Fibroblast of skin of right quadriceps (primary cell): ENCODE results near the gene TMEM44.

ENCODE experiments used
- DNase-seq: peaks from one replicate; pipeline ENCODE4 v3.0.0-alpha.2; 2013

Gene TMEM44, protein sequence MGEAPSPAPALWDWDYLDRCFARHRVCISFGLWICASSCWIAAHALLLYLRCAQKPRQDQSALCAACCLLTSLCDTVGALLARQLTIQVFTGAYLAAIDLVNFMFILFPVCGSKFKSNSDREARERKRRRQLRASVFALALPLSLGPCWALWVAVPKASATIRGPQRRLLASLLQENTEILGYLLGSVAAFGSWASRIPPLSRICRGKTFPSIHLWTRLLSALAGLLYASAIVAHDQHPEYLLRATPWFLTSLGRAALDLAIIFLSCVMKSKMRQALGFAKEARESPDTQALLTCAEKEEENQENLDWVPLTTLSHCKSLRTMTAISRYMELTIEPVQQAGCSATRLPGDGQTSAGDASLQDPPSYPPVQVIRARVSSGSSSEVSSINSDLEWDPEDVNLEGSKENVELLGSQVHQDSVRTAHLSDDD

DNA sequence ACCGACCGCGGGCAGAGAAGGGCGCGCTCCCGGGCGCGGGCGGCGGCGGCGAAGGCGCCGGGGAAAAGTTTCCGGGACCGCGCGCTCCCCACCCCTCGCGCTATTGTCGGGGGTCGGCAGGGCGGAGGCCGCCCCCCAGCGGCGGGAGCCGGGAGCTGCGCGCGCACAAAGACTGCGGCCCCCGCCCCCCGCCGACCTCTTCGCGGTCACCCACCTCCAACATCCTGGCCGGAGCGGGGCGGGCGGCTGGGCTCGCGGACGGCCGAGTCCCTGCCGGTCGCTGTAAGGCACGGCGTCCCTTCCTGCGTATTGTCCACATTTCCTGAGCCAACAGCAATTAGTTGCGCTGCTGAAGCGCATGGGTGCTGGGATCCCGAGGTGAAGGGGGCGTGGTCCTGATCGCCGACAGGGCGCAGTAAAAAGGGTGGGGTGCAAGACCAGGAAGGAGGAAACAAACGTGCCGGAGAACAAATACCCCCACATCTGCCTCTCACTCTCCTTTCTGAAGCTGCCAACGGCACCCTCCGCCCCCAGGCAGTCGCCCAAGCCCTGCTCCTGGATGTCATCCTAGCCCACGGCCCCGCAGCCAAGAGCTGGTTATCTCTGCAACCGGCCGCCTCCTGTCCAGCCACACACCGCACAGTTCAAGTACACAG, at the start of gene TMEM44:
TMEM44 (minus strand) TSS at position 71 of the 656 bp plus-strand sequence. CDS start 204 bp downstream, outside the sequence.
- peak; percentile 63 for DNase-seq

DNA sequence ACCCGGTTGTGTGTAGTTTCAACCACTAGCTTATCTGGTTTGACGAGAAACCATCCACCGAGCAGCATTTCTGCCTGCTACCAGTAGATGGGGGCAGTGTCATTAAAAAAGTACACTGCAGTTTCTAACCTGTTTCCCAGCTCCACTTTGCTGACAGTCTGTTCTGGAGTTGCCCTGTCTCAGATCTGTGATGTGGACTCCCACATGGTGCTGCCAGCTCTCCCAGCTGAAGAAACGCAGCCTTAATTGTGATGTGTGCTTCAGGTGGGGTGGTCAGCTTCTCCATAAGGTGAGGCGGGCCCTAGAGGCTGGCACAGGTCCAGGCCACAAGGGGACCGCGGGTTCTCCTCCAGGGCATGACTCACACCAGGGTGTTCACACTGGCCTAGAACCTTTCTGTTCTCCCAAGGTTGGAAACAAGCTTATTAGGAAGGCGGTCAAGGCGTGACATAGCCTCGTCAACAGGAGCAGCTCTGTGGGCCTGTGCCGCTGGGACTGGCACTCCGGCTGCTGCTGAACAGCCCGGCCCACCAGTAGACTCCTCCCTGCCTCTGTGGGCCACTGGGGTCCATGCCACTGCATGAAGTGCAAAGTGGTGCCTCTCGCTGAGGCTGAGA, 49.6 kb upstream of the TMEM44 start:
- DNase-seq = peak; percentile 80

DNA sequence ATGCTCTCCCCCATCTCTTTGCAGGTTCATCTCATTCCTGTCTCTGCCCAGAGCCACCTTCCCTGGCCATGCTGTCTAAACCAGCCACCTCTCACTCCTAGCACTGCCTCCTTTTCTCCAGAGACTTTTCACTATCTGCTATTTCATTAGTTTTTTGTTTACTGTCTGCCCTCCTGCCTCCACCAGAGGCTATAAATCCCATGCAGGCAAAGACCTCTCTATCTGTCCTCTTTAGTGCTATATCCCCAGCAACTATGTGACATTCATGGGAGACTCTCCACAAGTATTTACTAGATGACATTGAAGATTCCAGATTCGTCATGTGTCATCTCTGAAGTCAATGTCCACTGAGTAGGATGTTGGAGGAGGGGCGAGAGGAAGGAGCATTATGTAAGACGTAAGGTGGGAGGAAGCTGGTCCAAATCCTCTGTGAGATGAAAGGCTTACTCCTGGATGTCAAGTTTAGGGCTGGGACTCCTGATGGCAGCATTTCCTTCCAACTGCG, 49.0 kb upstream of the TMEM44 start:
- no peak for DNase-seq

DNA sequence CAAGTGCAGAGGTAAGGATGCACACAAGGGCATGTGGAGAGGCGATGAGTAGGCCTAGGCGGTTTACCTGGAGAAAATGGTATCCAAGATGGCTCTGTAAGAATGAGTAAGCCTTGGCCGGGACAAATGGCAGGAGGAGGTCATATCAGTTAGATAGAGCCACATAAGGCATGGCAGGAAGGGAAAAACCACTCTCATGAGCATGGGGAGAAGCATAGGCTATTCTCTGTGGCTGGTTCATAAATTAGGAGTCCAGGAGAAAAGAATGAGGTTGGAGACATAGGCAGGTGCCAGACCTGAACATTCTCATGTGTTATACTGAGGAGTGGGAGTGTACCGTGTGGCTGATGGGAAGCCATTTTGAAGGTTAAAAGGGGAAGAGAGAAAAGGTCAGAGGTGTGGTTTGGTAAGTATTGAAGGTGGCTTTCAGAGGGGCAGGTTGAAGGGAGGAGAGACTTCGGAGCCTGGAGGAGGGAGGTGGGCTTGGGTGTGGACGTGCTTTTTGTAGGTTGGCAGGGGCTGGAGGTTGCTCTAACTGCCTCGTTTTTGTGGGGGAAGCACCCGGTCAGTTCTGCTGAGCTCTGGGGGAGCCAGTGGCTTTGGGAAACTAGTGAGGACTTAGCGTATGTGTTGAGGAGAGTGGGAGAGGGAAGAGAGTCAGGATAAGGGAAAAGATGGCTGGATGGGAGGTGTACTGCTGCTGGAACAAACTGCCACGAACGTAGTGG, 47.8 kb upstream of the TMEM44 start:
- DNase-seq = no peak

DNA sequence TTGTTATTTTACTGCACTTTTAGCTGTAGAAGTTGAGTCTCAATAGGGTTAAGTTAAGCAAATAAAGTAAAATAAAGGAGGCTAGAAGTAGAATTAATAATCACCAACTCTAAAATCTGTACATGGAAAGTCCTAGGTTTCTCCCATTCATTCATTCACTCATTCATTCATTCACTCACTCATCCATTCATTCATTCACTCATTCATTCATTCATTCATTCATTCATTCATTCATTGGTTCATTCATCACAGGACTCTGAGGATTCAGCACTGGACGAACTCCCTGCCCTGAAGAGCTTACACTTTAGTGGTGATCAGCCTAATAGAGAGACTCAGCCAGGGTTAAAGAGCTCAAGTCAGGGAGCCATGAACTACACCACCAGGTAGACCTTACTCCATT, 43.3 kb upstream of the TMEM44 start:
- DNase-seq = no peak

DNA sequence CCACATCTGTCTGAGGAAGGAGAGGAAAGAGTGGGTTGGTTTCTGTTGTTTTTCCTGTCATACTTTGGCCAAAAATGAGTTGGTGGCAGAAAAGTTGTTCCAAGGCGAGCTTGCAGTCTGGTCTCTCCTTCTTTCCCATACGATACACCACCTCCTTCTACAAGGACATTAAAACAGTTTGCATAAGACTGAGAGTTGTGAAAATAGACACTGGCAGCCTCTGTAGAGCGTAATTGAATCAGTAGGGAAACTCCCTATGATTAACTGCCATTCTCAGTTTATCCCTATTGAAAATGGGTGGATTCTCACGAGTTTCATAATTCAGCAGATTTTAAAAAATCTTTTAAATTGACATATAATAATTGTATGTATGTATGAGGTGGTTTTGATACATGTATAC, 42.5 kb upstream of the TMEM44 start:
- no peak for DNase-seq

DNA sequence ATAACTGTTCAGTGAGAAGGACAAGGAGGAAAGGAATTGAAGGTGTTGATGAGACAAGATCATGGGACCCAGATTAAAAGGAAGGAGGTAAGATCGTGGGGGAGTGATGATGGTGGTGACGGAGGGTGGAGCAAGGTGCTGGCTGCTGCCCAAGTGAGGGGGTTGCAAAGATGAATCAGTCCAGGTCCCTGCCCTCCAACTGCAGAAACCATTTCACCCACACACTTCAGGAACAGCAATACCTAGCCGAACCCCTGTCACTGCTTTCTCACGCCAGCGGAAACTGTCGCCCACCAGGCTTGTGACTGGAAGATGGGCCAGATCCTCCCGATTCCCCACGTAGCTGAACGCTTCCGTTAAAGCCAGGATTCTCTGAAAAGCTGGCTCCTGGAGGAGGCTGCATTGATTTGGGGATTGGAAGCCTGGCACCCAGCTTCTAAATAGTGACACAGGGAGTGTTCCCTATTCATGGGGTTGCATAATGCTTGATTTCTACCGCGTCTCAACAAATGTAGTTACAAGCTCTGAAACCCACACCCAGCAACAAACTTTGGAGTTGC, 41.9 kb upstream of the TMEM44 start:
- no peak for DNase-seq

DNA sequence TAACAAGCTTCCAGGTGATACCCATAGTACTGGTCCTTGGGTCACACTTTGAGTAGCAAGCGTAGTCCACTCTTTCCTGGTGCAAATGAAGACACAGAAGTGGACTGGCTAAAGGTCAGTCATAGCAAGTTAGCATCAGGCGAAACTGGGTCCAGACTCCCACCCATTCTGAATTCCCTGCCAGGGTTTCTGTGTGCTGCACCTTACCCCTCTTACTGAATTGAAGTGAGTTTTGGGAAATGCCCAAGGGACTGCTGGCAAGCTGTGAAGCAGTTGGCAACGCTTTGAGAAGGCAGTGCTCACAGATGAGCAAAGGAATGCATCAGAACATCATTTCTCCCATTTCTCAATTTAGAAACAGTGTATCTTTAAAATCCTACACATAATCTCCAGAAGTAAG, 40.5 kb upstream of the TMEM44 start:
- DNase-seq = no peak

DNA sequence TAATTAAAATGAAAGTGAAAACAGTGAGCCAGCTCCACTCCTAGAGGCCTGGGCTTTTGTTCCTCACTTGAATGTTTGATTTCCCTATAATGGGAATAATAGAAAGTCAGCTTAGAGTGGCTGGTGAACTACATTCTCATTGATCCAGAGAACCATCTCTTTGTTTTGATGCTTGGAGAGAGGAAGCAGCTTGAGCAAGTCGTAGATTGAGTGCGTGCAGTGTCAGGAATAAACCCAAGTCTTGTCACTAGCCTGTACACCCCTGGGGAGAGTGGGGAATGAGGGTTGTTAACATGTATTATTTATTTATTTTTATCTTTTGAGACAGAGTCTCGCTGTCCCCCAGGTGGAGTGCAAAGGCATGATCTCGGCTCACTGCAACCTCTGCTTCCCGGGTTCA, 39.7 kb upstream of the TMEM44 start:
- no peak for DNase-seq

DNA sequence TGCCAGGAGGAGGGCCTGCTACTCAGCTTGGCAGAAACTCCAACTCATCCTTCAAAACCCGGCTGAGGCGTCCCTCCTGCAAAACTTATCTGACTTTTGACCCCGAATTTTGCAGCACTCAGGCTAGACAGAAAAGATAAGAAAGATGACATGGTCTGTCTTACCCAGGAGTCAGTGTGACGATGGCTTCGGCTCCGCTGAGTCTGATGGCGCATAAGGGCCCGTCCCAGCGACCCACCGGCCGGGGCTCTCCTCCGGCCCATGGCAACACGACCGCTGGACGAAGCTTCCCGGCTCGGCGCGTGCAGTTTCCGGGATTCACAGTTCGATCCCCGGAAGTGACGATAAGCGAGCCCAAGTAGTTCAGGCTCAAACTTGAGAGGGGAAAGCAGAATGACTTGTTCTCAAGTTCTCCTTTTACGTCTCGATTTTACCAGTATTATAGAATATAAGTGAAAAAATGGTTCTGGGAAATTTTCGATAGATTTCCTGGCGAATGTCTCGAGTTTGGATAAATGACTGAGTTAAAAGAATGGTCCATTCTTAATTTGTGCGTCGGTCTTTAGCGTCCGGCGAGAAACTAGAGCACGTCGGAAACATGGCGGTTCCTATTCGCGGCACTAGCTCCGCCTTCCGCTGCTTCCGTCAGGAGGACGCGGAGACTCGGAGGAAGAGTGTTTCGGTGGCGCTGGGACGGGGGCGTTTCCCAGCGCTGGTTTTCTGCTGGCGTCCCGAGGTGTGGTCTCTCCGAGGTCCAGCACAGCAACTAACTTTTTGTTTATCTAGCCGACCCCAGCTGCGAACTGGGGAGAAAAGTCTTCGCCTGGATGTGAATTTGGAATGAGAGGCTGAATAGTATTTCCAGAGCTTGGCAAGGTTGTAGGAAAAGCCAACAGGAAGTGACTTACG, 38.9 kb upstream of the TMEM44 start, which contains the start of gene LSG1:
LSG1 (minus strand) TSS at position 292 of the 909 bp plus-strand sequence; CDS start at position 263, 29 bp downstream.
- peak; percentile 96 for DNase-seq

DNA sequence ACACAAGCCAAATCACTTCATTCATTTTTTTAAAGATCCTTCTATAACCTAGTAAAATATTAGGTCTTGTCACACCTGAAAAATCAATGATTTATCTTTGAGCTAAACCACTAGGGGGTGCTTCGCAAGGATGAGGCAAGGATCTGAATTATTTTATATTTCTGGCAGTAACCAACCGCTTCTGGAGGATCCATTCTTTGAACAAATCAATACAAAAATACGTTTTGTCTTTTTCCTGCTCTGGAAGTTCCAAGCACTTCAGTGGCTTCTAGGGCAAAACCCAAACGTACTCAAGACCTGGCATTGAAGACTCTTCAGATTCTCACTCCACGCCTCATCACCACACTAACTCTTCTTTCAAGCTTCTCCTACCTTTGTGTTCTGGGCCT, 38.3 kb upstream of the TMEM44 start:
- peak; percentile 34 for DNase-seq

DNA sequence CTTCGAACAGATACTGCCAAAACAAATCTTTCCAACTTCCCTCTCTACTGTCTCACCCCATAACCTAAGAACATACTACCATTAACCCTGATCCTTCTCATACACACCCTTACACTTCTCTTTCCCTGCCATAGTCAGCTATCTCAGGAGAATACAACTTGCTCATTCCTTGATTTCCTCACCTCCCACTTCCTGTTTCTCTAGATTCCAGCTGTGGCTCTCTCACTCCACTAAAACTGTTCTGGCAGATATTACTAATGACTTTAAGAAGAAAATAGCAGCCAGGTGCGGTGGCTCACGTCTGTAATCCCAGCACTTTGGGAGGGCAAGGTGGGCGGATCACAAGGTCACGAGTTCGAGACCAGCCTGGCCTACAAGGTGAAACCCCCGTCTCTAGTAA, 34.1 kb upstream of the TMEM44 start:
- DNase-seq = no peak

DNA sequence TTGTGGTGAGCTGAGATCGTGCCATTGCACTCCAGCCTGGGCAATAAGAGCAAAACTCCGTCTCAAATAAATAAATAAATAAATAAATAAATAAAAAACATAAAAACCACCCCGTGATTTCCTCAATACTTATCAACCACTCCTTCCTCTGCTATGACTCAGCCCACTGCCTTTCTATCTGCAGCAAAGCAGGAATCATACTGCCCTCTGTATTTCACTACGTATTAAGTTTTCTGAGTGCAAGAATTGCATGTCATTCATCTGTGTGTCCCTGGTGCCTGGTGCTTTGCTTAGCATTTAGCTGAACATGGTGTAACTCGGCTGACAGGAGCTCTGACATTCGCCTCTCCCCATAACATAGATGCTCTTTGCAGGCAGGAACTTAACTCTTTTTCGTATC, 31.6 kb upstream of the TMEM44 start:
- no peak for DNase-seq

DNA sequence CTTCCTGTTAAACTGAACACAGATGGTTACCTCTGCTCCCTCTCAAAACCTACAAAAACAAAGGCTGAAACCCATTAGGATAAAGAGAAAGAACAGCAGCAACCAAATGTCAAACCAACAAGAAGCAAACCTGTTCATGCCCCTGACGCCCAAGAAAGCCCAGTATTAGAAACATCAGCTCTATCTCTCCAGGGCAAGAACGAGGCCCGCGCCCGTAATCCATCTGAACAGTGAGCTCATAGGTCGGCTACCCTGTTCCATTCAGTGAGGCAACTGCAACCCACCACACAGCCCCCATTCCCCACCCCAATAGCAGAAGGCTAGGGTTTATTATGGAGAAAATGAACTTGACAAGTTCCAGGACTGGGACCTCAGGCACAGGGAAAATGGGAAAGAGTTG, 28.7 kb upstream of the TMEM44 start:
- no peak for DNase-seq

DNA sequence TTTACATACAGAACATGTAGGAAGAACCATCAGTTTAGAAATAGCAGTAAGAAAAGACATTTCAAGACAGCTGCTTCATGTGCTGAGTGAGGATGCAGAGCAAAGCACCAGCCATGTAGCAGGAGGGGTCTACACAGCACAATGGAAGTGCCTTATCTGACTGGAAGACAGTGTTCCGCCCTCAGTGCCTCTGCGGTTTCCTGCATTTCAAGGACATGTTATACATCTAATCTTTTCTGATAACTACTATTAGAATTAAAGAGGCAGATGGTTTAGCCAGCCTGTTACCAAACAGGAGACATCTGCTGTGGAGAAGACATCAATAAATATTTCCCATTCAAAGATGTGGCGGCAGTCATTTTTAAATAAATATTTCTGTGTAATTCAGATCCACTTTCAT, 28.2 kb upstream of the TMEM44 start:
- no peak for DNase-seq

DNA sequence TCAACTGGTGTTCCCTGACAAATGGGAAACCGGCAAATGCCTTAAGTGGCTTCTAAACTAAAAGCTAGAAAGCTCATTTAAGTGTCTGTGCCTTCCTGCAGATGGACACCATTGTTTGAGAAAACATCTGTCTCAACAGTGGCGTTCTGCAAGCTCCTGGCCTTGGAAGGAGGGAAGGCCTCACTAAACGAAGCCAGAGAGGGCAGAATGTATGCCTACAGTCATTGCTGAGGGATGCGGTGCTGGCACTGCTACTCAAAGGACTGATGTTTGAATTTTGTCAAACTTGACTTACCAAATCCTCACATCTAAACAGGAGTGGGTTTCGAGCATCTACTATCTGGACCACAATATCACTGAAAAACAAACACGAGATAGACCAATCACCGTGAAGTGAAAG, 26.6 kb upstream of the TMEM44 start:
- DNase-seq = no peak

DNA sequence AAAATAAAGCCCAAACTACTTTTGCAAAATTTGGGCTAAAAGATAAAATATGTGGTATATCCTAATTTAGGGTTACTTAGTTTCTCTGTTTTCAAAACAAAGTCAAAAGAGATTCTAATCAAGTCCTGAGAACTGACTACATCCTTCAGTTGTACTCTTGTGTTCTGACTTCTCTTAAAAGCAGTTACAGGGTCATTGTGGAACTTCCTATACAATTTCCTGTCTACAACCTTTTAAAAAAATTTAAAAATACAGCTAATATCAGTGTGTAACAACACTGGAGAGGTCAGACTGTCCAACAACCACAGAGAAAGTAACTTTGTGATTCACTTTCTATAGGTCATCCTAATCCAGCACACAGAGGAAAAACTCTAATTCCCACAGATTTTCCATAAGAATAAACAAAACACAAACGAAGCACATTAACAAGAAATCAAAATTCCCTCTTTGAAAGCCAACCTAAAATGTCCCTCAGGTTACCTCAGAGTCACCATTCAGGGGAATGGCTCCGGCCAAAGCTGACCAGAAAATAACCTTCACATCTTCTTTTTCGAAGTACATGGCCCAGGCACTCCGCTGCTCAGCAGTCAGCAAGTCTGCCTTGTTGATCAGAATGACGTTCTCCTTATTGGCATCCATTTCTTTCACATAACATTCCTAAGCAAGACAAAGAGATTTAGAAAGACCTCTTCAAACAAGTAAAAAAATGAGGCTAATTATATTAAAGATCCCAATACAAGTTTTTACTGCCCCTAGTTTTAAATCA, 25.4 kb upstream of the TMEM44 start:
- no peak for DNase-seq

DNA sequence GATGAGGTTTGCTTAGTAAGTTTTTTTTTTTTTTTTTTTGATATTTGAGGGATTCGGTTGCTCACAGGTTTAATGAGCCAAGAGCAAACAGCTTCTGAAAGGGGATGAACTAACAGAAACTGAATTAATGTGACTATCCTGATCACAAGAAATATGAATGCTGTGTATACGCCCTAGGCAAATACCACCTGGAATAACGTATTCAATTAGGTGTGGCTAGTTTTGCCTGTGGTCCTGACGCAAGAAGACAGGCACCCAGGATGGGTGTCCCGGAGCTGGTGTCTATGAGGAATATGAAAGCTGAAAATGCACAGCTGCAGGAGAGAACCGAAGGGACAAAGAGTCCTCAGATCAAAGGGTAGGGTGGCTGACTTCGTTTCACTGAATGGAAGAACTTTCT, 24.2 kb upstream of the TMEM44 start:
- no peak for DNase-seq

DNA sequence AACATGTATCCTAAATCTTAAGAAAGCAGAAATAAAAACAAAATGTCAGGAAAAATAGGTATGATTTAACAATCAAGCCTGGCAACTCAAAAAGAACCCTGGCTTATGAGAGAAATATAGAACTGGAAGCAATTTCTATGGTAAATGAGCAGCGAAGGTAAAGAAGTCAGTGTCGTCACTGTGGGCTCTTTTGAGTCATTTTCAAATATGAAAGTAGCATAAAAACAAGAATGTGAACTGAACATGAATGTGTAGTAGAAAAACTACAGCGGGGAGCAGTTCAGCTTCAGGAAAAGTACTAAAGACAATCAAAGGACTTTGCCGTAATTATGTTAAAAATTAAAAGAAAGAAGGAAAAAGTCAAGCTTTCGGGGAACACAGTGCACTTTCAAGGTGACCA, 21.2 kb upstream of the TMEM44 start:
- DNase-seq = peak; percentile 9

DNA sequence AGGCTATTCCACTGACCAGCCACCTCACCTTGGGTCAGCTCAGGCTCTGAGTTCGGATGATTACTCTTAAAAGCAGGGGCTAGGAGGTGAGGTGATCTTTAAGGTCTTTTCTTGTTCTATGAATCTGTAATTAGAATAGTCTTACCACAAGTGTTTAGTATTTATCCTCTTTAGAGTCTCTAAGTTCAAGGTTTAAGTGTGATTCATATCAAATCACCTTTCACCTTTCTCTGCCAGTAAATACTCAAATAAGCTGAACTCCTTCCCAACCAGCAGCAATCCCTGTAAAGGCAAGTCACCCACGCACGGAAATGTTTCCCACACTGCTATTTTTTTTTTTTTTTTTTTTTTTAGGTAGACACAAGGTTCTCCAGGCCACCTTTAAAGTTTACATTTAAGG, 14.5 kb upstream of the TMEM44 start:
- DNase-seq = no peak

DNA sequence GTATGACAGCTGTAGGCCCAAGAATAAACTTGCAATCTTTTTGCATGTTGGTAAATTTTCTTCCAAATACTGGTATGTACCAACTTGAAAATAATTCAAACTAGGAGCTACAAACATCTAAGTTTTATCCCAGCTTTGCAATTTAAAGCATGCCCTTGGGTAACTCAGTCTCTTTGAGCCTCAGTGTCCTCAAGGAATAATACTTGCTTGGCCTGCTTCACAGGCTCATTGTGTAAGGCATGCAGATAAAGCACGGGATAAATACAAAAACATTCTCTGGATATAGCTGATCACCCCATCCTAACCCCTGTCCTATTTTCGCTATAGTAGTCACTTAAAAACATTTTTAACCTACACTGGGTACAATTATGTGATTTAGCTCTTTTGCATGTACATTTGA, 9.6 kb upstream of the TMEM44 start:
- DNase-seq = no peak
